ENCODE data around the gene MYO3B.
"Not testable (repeated sequence)": the region's sequence is repeated elsewhere in the genome, so short reads cannot be mapped to it uniquely, and the experiment has no call there.

MYO3B gene

GRCh38 chr2:170339750-170340692 lies 162.1 kb downstream of the MYO3B start:
- DNase-seq (ENCODE audit: low spot score): no peak

- DNase-seq (ENCODE audit: low spot score): no peak
These were observed 162.7 kb downstream of the MYO3B start for GRCh38 chr2:170340693-170341068.

- DNase-seq (ENCODE audit: low spot score): no peak
These were observed 164.0 kb downstream of the MYO3B start for GRCh38 chr2:170341684-170342623.

GRCh38 chr2:170344663-170345346 lies 166.9 kb downstream of the MYO3B start:
- no peak for DNase-seq (ENCODE audit: low spot score)

- no peak for DNase-seq (ENCODE audit: low spot score)
These were observed 167.7 kb downstream of the MYO3B start for GRCh38 chr2:170345607-170346006.

- not testable (repeated sequence) for DNase-seq (ENCODE audit: low spot score)
These were observed 171.3 kb downstream of the MYO3B start for GRCh38 chr2:170349269-170349668.

- no peak for DNase-seq (ENCODE audit: low spot score)
These were observed 173.2 kb downstream of the MYO3B start for GRCh38 chr2:170350929-170351826.

GRCh38 chr2:170353723-170354122 lies 175.8 kb downstream of the MYO3B start:
- no peak for DNase-seq (ENCODE audit: low spot score)

- no peak for DNase-seq (ENCODE audit: low spot score)
These were observed 176.4 kb downstream of the MYO3B start for GRCh38 chr2:170354388-170354787.

GRCh38 chr2:170354855-170355780 lies 177.2 kb downstream of the MYO3B start:
- no peak for DNase-seq (ENCODE audit: low spot score)

- no peak for DNase-seq (ENCODE audit: low spot score)
These were observed 181.5 kb downstream of the MYO3B start for GRCh38 chr2:170359466-170359865.

GRCh38 chr2:170360546-170361089 lies 182.7 kb downstream of the MYO3B start:
- DNase-seq (ENCODE audit: low spot score): no peak

GRCh38 chr2:170361090-170361936 lies 183.4 kb downstream of the MYO3B start:
- peak; percentile 38 for DNase-seq (ENCODE audit: low spot score)

- DNase-seq (ENCODE audit: low spot score): no peak
These were observed 184.4 kb downstream of the MYO3B start for GRCh38 chr2:170362313-170362870.

- no peak for DNase-seq (ENCODE audit: low spot score)
These were observed 185.1 kb downstream of the MYO3B start for GRCh38 chr2:170362871-170363631.

- no peak for DNase-seq (ENCODE audit: low spot score)
These were observed 187.1 kb downstream of the MYO3B start for GRCh38 chr2:170365003-170365402.

GRCh38 chr2:170365686-170366085 lies 187.7 kb downstream of the MYO3B start:
- no peak for DNase-seq (ENCODE audit: low spot score)

- DNase-seq (ENCODE audit: low spot score): no peak
These were observed 190.4 kb downstream of the MYO3B start for GRCh38 chr2:170368370-170368769.
